Activated CD4-positive, alpha-beta T cell treated with anti-CD3 and anti-CD28 coated beads, Interleukin-2, amount 50 U/mL, for 24 hours (primary cell): ENCODE measurements around the gene IL22RA1.

ENCODE experiments used
- DNase-seq, 2 donors: peaks; one replicate each; pipeline ENCODE4 v3.0.0-alpha.2; 2020; ENCODE audit warnings: low read depth in 1 of 2, low spot score in 1 of 2

The IL22RA1 gene

DNA sequence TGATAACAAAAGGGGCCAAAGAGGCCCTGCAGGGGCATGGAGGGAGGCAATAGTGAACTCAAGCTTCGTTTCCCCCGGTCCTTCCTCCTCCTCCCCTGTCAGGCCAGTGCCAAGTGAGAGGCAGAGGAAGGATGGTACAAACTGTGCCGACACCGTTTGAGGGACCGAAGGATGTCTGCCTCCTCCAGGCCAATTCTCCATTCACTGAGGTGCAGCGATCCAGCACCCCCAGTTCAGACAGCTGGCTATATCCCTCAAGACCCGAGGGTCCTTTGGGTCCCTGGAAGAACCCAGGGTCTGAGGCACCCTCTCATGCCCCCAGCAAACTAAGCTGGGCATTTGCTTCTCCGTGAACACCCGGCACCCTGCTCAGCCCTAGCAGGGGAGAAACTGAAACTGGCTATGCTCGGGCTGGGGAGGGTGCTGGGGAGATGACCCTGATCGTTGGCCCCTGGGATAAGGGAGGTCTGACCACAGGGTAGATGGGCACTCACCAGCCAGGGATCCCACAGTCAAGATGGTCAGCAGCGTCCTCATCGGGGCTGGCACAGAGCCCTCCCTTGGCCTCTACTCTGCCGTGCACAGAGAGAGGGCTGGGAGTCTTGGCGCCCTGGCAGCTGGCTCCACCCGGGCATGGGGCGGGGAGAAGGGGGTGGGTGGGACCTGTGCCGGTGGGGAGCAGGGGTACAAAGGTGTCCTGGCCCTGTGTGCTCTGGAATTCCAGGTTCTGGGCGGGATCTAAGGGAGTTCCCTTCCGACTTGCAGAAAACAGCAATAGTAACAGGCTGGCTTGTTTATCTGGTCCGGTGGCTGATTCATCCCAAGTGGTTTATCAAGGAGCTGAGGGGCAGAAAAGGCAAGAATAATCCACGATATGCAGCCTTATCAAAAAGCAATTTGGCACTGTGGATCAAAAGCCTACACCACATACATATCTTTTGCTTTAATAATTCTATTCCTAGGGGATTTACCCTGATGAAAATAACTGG lies at the start of gene IL22RA1:
Gene IL22RA1, minus strand, starts transcription at position 595 of the 989 bp plus-strand sequence. Its CDS starts 58 bp downstream, at position 537.
- DNase-seq = no peak

DNA sequence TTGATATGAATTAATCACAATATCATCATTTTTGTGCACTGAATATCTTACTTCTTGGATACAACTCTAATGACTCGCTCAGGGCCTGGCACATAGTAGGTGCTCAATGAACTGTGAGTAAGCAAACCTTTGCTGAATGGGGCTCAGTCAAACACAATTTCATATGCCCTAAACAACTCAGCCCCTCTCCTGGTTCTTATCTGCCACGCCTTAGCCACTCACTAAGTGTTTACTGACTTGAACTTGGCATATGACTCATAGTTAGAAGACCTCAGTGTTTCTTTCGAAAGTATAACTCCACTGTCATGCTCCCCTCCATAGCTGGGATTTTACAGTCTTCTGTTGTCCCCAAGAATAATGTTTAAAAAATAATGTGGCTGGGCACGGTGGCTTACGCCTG lies 48.9 kb upstream of the IL22RA1 start:
- DNase-seq = peak in 1 of 2 donors; percentile 47

- DNase-seq = no peak
These were observed 48.1 kb upstream of the IL22RA1 start for GRCh38 chr1:24190983-24191461.

DNA sequence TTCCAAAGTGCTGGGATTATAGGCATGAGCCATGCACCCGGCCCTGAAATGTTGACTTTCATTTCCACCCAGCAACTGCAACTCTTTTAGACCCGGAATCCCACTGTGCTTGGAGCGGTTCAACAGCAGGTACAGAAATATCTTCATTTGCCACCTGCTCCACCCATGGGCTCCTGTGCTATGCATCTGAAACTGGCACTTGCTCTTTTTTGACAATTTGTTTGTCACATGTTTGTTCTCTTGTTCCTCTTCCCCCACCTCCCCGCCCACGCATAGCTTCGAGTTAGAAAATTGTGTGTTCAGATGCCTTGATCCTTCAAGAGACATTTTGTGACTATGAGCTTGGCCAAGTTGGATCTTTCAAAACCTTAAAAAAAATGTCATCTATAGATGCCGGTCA lies 46.6 kb upstream of the IL22RA1 start:
- DNase-seq = no peak

DNA sequence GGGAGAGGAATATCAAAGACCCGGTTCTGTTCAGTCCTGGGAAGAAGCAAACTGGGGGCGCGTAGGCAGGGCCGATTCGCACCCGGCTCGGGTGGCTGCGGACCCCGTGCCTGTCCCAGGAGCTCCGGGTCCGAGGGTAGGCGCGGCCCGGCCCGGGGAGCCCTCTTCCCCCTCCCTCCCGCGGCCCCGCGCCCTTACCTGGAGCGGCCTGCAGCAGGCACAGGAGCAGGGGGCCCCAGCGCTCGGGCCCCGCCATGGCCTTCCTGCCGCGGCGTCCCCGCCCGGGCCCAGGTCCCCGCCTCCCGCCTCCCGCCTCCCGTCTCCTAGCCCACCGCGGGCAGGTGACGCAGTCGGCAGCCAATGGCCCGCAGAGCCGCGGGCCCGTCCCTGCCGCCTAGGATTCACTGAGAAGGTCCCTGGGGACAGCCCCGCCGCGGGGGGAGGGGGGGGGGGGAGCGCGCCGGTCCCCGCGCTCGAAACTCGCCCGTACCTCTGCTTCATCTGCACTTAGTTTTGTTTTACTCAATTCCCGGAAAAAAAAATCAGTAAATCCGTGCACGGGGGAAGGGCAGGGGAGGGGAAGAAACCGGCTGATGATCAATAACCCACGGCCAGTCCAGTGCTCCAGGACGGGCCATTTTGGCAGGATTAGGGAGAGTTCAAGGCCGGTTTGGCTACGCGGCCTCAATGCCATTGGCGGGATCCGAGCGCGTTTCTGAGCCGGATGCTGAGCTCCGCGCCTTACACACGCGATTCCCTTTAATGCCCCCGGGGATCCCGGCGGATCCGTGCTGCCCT lies 44.3 kb upstream of the IL22RA1 start, which contains the start of gene IFNLR1:
Gene IFNLR1, minus strand, starts transcription at position 297 of the 798 bp plus-strand sequence. Its CDS starts 41 bp downstream, at position 256.
- peak in 1 of 2 donors; percentile 63 for DNase-seq

DNA sequence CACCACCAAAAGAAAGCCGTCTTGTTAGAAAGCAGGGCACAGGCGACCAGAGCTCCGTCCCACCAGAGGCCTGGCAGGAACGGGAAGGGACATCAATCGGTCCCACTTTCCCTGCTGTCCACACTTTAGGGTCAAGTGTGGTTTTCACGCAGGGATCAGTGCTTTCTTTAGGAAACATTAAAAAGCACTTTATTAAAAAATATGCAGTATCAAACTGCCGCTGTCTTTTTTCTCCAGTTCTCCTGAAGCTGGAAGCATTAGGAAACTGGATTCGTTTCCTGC lies 43.7 kb upstream of the IL22RA1 start:
- DNase-seq = no peak

DNA sequence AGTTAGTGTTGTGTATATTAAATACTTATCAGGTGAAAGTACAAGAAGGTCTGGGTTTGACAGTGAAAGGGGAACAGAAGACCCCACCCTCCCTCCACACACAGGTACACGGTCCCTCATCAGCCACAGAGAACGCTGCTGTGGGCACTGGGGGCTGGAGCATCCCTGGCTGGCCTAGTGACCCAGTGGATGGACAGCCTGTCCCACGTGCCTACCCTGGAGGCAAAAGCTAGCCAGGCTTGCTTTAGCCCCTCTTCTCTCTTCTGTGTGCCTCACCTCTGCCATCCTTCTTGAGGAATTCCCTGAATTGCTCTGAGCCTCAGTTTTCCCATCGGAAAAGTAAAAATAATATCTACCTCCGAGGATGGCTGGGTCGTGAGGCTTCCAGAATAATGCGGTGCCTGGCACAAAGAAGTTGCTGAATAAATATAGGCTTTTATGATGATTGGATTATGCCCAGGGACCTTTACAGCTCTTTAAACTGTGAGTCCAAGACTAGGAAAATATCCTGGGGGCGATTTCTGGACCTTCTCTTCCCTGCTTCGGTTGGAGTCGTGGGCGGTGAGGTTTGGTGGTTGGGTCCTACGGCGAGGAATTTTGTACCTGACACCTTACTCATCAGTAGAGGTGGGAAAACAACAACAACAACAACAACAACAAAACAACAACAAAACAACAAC lies 43.2 kb upstream of the IL22RA1 start:
- DNase-seq = no peak

GRCh38 chr1:24185076-24185475 lies 42.1 kb upstream of the IL22RA1 start:
- no peak for DNase-seq

DNA sequence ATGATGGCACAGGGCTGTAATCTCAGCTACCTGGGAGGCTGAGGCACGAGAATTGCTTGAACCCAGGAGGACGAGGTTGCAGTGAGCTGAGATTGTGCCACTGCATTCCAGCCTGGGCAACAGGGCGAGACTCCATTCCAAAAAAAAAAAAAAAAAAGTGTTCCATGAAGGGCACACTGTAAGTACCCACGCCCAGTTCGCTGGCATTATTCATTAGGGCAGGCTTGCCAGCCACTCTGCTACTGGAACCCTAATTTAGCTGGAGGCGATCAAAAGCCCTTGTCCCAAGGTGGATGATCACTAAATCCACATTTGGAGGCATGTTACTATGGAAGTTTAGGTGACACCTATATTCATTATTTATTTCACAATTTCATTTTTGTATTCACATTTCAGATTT lies 39.1 kb upstream of the IL22RA1 start:
- DNase-seq = no peak

GRCh38 chr1:24181619-24182018 lies 38.7 kb upstream of the IL22RA1 start:
- DNase-seq = no peak

DNA sequence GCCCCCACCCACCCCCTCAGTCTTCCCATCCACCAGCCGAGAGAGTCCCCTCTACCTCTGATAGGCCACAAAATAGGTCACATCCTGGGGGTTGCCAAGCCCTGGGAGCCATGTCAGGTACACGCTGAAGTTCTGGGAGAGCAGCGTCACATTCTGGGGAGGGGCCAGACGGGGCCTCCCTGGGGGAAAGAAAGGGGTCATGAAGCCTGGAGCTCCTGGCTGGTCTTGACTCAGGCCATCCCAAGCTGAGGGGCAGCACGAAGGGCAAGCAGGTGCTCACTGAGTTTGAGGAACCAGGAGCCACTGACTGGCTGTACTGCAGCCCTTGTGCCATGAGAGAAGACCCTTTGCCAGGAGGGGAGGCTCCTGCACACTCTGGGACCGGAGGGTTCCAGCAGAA lies 37.7 kb upstream of the IL22RA1 start:
- DNase-seq = no peak

- DNase-seq = no peak
These were observed 36.4 kb upstream of the IL22RA1 start for GRCh38 chr1:24179251-24179840.

DNA sequence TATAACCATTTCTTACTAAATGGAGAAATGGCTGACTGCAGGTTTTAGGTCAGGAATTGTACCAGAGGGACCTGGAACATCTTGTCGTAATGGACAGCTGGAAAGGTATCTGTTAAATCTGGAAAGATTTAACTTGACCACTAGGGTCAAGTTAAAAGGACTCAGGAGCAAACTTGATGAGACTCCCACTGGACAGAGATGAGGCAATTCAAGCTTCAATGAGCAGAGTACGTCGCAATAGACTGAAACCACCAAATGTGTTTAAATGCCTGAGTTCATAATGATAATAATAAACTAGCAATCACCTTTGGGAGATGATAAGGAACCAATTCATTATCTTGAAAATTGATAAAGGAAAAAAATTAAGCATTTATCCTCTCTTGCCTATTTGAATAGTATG lies 35.5 kb upstream of the IL22RA1 start:
- DNase-seq = no peak

- no peak for DNase-seq
These were observed 34.2 kb upstream of the IL22RA1 start for GRCh38 chr1:24177161-24177560.

DNA sequence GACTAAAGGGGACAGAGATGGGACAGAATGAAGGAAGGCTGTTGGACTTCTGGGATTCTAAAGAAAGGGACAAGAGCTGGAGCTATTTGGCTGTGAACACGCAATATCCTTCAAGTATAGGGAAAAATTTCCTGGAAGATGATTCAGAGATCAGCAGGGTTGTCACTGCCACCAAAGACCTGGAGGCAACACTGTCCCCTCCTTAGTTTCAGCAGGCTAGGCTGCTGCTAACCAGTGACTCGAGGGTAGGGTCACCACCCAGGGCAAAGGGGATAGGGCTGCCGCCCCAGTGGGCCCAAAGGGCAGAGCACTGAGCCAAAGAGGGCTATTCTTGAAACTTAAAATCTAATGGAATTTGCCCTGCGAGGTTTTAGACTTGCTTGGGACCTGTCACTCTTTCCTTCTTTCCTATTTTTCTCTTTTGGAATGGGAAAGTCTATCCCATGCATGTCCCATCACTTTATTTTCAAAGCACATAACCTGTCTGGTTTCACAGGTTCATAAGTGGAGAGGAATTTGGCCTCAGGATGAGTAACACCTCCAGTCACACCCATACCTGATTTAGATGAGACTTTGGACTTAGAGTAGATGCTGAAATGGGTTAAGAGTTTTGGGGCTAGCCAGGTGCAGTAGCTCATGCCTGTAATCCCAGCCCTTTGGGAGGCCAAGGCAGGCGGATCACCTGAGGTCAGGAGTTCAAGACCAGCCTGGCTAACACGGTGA lies 32.3 kb upstream of the IL22RA1 start:
- no peak for DNase-seq

DNA sequence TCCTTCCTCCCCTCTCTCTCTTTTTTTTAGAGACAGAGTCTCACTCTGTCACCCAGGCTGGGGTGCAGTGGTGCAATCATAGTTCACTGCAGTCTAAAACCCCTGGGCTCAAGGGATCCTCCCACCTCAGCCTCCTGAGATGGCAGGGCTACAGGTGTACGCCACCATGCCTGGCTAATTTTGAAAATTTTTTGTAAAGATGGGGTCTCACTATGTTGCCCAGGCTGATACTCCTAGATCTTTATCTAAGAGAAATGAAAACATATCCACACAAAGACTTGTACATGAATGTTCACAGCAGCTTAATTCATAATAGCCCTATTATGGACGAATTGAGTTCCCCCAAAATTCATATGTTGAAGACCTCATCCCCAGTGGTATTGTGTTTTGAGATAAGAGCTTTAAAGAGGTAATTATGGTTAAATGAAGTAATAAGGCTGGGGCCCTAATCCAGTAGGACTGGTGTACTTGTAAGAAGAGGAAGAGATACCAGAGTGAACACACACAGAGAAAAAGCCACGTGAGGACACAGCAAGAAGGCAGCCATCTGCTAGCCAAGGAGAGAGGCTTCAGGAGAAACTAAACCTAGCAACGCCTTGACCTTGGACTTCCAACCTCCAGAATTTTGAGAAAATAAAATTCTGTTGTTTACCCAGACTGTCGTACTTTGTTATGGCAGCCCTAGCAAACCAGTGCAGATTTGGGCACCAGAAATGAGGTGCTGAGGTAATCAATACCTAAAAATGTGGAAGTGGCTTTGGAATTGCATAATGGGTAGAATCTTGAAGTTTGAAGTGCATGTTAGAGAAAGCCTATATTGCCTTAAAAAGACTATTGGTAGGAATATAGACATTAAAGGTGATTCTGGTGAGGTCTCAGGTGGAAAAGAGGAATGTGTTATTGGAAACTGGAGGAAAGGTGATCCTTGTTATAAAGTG lies 31.0 kb upstream of the IL22RA1 start:
- no peak for DNase-seq

DNA sequence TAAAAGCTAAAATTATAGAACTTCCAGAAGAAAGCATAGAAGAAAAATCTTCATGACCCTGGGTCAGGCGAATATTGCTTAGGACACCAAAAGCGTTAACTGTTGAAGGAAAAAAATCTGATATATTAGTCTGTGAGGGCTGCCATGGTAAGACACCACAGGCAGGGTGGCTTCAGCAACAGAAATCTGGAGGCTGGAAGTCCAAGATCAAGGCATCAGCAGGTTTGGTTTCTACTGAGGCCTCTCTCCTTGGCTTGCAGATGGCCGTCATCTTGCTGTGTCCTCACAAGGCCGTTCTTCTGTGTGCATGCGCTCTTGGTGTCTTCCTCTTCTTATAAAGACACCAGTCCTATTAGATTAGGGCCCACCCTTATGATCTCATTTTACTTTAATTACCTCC lies 29.7 kb upstream of the IL22RA1 start:
- no peak for DNase-seq

DNA sequence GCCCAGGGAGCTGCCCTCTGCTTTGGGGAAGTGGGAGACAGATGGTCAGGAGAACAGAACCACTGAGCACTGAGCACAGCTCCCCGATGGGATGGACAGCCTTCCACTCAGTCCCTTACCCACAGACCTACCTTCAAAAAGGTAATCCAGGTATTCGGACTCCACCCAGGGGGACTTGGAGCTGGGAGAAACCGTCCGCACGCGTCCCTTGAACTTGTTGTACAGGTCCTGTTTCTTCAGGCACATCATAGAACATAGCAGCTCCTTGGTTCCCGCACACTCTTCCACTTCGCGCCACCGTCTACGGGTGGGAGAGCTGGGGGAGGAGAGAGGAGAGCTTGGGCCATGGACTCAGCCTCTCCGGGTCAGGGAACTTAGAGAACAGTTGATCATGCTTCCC lies 26.3 kb upstream of the IL22RA1 start:
- no peak for DNase-seq

GRCh38 chr1:24168245-24168644 lies 25.3 kb upstream of the IL22RA1 start:
- DNase-seq = no peak
